ENCODE measurements around the gene CDC37. TPM values are rescaled to one million over a fixed set of nuclear protein-coding genes. Genes with fewer than 3 reads are reported as not detected.

Gene CDC37
- total and polyA plus RNA-seq, 2 experiments from 2014 or later = 183 to 280 TPM

DNA sequence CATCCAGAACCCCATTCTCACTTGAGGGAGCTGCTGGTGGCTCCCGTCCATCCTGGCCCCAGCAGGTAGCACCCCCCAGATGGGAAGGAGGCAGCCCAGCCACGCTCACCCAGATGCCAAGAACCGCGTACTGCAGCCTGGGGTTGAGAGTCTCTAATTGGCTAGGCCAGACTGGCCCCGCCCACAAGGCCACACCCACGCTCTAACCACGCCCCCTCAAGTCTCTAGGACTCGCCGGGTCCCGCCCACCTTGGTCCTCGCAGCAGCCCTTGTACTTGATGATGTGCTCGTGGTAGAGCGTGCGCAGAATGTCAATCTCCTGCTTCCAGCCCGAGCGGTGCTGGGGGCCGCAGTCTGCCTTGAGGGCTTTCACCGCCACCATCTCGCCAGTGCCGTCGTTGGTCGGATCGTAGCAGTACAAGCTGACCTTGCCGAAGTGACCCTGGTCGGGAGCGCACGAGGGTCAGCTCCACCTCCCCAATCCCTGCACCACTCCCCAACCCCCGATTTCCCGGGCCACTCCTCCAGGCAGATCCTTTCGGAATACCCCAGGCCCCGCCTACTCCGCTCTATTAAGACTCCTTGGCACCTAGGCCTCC is 49.5 kb downstream of the CDC37 start:
- peak overlapping the region; percentile 93 for H2AFZ ChIP-seq
- peak overlapping the region; percentile 100 for H3K4me2 ChIP-seq
- 0 out of 2 replicates have a peak overlapping the region, but pooled peaks have one; percentile 85 for H3K27ac ChIP-seq (ENCODE audit: low read depth)
- no peaks in the 10 kb centered on the region for H3K36me3 ChIP-seq (ENCODE audit: insufficient read depth)
- H3F3A ChIP-seq (replicated peaks; ENCODE audit: low read depth) = peaks cover 11% of the 10 kb centered on the region; the same call in 1 of the 2 replicates
- no peaks in the 10 kb centered on the region for H3K27me3 ChIP-seq (ENCODE audit: insufficient read depth)
- Mint-ChIP-seq H3K27me3 (ENCODE audit: insufficient read depth, low read depth, poor library complexity) (peaks cover 21% of the 10 kb centered on the region), H3K4me3 (peak overlapping the region; percentile 84), H3K9me3 (no peaks in the 10 kb centered on the region), H3K27ac (peak overlapping the region; percentile 93), H3K4me1 (peaks cover 10% of the 10 kb centered on the region), H3K36me3 (ENCODE audit: low read depth) (peaks cover 13% of the 10 kb centered on the region; the same call in 2 of the 3 replicates)
- H3K4me1 ChIP-seq (ENCODE audit: insufficient read depth) = peaks cover 11% of the 10 kb centered on the region
- H4K20me1 ChIP-seq (replicated peaks; ENCODE audit: insufficient read depth) = no peaks in the 10 kb centered on the region
- H3K4me3 ChIP-seq = peak overlapping the region; percentile 91
- H3K79me2 ChIP-seq (replicated peaks; ENCODE audit: insufficient read depth) = no peaks in the 10 kb centered on the region
- TF ChIP-seq STAT1 (IDR thresholded peaks at IDR 0.05; ENCODE audit: unreplicated experiment) = no peak
- peak; percentile 73 for TF ChIP-seq POLR2AphosphoS5 (IDR thresholded peaks at IDR 0.05; ENCODE audit: low read depth)
- TF ChIP-seq JUNB (IDR thresholded peaks at IDR 0.05; ENCODE audit: unreplicated experiment) = no peak
- peak; percentile 100 for DNase-seq (ENCODE audit: low spot score)
- ATAC-seq = peak; percentile 66
- H3K9me2 ChIP-seq (ENCODE audit: insufficient read depth) = no peaks in the 10 kb centered on the region

DNA sequence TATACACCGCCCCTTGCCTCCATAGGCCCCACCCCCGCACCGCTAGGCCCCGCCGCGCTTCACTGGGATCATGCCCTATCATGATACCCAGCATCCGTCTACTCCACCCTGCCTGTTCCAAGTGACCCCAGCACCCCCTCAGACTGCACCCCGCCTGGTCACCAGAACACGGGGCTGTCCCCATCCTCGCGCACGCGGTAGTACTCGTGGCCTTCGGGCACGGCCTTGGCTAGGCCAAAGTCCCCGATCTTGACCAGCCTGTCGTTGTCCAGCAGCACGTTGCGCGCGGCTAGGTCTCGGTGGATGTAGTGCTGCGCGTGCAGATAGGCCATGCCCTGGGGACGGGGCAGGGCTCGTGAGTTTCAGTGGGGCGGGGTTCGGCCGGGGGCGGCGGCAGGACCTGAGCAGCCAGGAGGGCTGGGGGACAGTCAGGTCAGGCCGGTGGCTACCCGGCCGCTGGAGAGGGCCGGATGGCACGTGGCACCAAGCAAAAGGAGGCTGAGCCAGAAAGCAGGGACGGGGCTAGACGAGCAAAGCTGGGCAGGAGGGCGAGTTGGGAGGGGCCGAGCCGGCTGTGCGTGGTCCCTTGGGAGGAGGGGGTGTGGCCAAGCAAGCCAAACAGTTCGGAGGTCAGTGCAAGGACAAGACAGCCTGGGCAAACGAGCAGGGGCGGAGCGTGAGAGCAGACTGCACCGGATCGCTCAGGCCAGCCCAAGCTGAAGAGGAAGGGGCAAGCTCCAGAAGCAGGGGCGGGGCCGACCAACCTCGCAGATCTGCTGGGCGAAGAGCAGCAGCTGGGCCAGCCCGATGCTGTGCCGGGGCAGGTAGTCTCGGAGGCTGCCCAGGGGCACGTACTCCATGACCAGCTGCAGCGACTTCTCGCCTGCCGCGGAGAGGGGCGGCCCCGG is 50.3 kb downstream of the CDC37 start:
- H3K27ac Mint-ChIP-seq = peak overlapping the region; percentile 93
- peak overlapping the region; percentile 99 for H2AFZ ChIP-seq
- H3K4me3 ChIP-seq = peak overlapping the region; percentile 91
- DNase-seq (ENCODE audit: low spot score) (peak; percentile 96), ATAC-seq (peak; percentile 71)
- H3K9me2 ChIP-seq (ENCODE audit: insufficient read depth) = no peaks in the 10 kb centered on the region
- H3K4me1 Mint-ChIP-seq = peaks cover 10% of the 10 kb centered on the region
- no peak for TF ChIP-seq JUNB (IDR thresholded peaks at IDR 0.05; ENCODE audit: unreplicated experiment)
- TF ChIP-seq, protein P1, sequence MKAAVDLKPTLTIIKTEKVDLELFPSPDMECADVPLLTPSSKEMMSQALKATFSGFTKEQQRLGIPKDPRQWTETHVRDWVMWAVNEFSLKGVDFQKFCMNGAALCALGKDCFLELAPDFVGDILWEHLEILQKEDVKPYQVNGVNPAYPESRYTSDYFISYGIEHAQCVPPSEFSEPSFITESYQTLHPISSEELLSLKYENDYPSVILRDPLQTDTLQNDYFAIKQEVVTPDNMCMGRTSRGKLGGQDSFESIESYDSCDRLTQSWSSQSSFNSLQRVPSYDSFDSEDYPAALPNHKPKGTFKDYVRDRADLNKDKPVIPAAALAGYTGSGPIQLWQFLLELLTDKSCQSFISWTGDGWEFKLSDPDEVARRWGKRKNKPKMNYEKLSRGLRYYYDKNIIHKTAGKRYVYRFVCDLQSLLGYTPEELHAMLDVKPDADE (IDR thresholded peaks at IDR 0.05) = 0 out of 2 replicates have a peak, but pooled peaks have one; percentile 3
- peak; percentile 55; the same call in 1 of the 2 replicates for TF ChIP-seq POLR2AphosphoS5 (IDR thresholded peaks at IDR 0.05; ENCODE audit: low read depth)
- peak overlapping the region; percentile 84 for H3K4me3 Mint-ChIP-seq
- H3K79me2 ChIP-seq (replicated peaks; ENCODE audit: insufficient read depth) = no peaks in the 10 kb centered on the region
- H3K36me3 ChIP-seq (ENCODE audit: insufficient read depth) = no peaks in the 10 kb centered on the region
- H3K27me3 ChIP-seq (ENCODE audit: insufficient read depth) = no peaks in the 10 kb centered on the region
- H3K4me2 ChIP-seq = peak overlapping the region; percentile 100
- peak overlapping the region; percentile 85 for H3K27ac ChIP-seq (ENCODE audit: low read depth)
- no peaks in the 10 kb centered on the region for H4K20me1 ChIP-seq (replicated peaks; ENCODE audit: insufficient read depth)
- H3K27me3 Mint-ChIP-seq (ENCODE audit: insufficient read depth, low read depth, poor library complexity) = peaks cover 21% of the 10 kb centered on the region
- H3F3A ChIP-seq (replicated peaks; ENCODE audit: low read depth) = peaks cover 11% of the 10 kb centered on the region; the same call in 1 of the 2 replicates
- peaks cover 11% of the 10 kb centered on the region for H3K4me1 ChIP-seq (ENCODE audit: insufficient read depth)
- H3K9me3 Mint-ChIP-seq = no peaks in the 10 kb centered on the region; the same call in 2 of the 3 replicates
- peaks cover 13% of the 10 kb centered on the region; the same call in 2 of the 3 replicates for H3K36me3 Mint-ChIP-seq (ENCODE audit: low read depth)

DNA sequence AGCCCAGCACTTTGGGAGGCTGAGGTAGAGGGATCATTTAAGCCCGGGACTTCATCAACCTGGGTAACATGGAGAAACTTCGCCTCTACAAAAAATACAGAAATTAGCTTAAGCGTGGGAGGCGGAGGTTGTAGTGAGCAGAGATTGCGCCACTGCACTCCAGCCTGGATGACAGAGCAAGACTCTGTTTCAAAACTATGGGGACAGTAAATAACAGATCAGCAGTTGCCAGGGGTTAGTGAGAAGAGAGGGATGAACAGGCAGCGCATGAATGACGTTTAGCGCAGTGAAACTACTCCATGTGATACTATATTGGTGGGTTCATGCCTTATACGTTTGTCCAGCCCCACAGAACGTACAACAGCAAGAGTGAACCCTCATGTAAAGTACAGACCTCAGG is 56.8 kb downstream of the CDC37 start:
- no peaks in the 10 kb centered on the region for H3F3A ChIP-seq (replicated peaks; ENCODE audit: low read depth)
- ATAC-seq (no peak), DNase-seq (ENCODE audit: low spot score) (no peak)
- no peaks in the 10 kb centered on the region for H3K4me1 ChIP-seq (ENCODE audit: insufficient read depth)
- H3K27ac Mint-ChIP-seq = no peak overlapping the region
- H3K4me1 Mint-ChIP-seq = no peaks in the 10 kb centered on the region
- no peak overlapping the region for H2AFZ ChIP-seq
- no peak overlapping the region for H3K4me2 ChIP-seq
- 0 out of 3 replicates have a peak, but pooled peaks cover 4% of the 10 kb centered on the region for H3K36me3 Mint-ChIP-seq (ENCODE audit: low read depth)
- H3K9me2 ChIP-seq (ENCODE audit: insufficient read depth) = no peaks in the 10 kb centered on the region
- no peak overlapping the region for H3K4me3 ChIP-seq
- H4K20me1 ChIP-seq (replicated peaks; ENCODE audit: insufficient read depth) = no peaks in the 10 kb centered on the region
- H3K27me3 Mint-ChIP-seq (ENCODE audit: insufficient read depth, low read depth, poor library complexity) = peaks cover 9% of the 10 kb centered on the region
- H3K36me3 ChIP-seq (ENCODE audit: insufficient read depth) = no peaks in the 10 kb centered on the region
- no peaks in the 10 kb centered on the region for H3K79me2 ChIP-seq (replicated peaks; ENCODE audit: insufficient read depth)
- H3K27me3 ChIP-seq (ENCODE audit: insufficient read depth) = no peaks in the 10 kb centered on the region
- no peak overlapping the region for H3K4me3 Mint-ChIP-seq
- H3K27ac ChIP-seq (ENCODE audit: low read depth) = no peak overlapping the region
- TF ChIP-seq, protein P2, sequence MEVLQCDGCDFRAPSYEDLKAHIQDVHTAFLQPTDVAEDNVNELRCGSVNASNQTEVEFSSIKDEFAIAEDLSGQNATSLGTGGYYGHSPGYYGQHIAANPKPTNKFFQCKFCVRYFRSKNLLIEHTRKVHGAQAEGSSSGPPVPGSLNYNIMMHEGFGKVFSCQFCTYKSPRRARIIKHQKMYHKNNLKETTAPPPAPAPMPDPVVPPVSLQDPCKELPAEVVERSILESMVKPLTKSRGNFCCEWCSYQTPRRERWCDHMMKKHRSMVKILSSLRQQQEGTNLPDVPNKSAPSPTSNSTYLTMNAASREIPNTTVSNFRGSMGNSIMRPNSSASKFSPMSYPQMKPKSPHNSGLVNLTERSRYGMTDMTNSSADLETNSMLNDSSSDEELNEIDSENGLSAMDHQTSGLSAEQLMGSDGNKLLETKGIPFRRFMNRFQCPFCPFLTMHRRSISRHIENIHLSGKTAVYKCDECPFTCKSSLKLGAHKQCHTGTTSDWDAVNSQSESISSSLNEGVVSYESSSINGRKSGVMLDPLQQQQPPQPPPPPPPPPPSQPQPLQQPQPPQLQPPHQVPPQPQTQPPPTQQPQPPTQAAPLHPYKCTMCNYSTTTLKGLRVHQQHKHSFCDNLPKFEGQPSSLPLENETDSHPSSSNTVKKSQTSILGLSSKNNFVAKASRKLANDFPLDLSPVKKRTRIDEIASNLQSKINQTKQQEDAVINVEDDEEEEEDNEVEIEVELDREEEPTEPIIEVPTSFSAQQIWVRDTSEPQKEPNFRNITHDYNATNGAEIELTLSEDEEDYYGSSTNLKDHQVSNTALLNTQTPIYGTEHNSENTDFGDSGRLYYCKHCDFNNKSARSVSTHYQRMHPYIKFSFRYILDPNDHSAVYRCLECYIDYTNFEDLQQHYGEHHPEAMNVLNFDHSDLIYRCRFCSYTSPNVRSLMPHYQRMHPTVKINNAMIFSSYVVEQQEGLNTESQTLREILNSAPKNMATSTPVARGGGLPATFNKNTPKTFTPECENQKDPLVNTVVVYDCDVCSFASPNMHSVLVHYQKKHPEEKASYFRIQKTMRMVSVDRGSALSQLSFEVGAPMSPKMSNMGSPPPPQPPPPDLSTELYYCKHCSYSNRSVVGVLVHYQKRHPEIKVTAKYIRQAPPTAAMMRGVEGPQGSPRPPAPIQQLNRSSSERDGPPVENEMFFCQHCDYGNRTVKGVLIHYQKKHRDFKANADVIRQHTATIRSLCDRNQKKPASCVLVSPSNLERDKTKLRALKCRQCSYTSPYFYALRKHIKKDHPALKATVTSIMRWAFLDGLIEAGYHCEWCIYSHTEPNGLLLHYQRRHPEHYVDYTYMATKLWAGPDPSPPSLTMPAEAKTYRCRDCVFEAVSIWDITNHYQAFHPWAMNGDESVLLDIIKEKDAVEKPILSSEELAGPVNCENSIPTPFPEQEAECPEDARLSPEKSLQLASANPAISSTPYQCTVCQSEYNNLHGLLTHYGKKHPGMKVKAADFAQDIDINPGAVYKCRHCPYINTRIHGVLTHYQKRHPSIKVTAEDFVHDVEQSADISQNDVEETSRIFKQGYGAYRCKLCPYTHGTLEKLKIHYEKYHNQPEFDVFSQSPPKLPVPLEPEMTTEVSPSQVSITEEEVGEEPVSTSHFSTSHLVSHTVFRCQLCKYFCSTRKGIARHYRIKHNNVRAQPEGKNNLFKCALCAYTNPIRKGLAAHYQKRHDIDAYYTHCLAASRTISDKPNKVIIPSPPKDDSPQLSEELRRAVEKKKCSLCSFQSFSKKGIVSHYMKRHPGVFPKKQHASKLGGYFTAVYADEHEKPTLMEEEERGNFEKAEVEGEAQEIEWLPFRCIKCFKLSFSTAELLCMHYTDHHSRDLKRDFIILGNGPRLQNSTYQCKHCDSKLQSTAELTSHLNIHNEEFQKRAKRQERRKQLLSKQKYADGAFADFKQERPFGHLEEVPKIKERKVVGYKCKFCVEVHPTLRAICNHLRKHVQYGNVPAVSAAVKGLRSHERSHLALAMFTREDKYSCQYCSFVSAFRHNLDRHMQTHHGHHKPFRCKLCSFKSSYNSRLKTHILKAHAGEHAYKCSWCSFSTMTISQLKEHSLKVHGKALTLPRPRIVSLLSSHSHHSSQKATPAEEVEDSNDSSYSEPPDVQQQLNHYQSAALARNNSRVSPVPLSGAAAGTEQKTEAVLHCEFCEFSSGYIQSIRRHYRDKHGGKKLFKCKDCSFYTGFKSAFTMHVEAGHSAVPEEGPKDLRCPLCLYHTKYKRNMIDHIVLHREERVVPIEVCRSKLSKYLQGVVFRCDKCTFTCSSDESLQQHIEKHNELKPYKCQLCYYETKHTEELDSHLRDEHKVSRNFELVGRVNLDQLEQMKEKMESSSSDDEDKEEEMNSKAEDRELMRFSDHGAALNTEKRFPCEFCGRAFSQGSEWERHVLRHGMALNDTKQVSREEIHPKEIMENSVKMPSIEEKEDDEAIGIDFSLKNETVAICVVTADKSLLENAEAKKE (CRISPR knock-in tag; IDR thresholded peaks at IDR 0.05) = no peak
- no peaks in the 10 kb centered on the region; the same call in 2 of the 3 replicates for H3K9me3 Mint-ChIP-seq
